ENCODE results near the gene GALNT2. TPM values are rescaled to one million over a fixed set of nuclear protein-coding genes. Genes with fewer than 3 reads are reported as not detected.

Gene GALNT2
- total RNA-seq, 1 experiment from 2014 or later = 62.2 TPM

DNA sequence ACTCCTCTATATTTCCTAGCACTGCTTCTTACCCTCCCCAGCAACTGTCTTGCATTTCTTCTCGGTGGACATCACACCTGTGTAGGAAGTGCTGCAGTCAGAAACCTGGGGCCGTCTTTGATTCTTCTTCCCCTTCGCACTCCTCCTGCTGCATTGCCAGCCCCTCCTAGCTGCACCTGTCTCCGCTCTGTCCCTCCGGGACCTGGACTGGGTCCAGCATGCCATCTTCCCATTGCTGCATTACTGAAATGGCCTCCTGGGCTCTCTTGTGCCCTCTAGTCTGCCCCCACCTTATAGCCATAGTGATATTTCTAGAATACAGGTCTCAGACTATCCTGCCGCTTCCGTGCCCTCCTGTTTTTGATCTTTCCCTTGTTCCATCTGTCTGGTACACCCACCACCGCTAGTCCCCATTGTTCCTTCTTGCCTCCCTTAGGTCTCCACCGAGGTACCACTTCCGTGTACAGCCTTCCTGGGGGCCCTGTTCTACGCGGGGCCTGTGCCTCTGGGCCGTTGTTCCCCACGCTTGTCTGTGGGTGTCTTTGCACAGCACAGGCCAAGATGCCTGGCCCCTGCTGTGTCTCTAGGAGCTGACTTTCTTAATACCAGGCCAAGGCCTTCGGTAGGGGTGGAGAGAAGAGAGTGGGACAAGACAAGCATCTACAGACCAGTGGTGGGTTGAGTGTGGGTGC lies 107.6 kb downstream of the GALNT2 start:
- no peaks in the 10 kb centered on the region for H3K9me3 ChIP-seq
- no peaks in the 10 kb centered on the region for H3K27me3 ChIP-seq (replicated peaks; ENCODE audit: control insufficient read depth, insufficient read depth, low read length)
- peaks cover 7% of the 10 kb centered on the region; the same call in 1 of the 2 replicates for H3K4me1 ChIP-seq
- no peak overlapping the region for H3K27ac Mint-ChIP-seq (ENCODE audit: unreplicated experiment)
- no peaks in the 10 kb centered on the region; the same call in 1 of the 2 replicates for H3K36me3 ChIP-seq (ENCODE audit: control insufficient read depth, insufficient read depth, low read length)
- TF ChIP-seq, protein P1, sequence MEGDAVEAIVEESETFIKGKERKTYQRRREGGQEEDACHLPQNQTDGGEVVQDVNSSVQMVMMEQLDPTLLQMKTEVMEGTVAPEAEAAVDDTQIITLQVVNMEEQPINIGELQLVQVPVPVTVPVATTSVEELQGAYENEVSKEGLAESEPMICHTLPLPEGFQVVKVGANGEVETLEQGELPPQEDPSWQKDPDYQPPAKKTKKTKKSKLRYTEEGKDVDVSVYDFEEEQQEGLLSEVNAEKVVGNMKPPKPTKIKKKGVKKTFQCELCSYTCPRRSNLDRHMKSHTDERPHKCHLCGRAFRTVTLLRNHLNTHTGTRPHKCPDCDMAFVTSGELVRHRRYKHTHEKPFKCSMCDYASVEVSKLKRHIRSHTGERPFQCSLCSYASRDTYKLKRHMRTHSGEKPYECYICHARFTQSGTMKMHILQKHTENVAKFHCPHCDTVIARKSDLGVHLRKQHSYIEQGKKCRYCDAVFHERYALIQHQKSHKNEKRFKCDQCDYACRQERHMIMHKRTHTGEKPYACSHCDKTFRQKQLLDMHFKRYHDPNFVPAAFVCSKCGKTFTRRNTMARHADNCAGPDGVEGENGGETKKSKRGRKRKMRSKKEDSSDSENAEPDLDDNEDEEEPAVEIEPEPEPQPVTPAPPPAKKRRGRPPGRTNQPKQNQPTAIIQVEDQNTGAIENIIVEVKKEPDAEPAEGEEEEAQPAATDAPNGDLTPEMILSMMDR (IDR thresholded peaks at IDR 0.05; ENCODE audit: insufficient read depth in 1 of 2, low read depth in 1 of 2, low read length in 1 of 2, severe bottlenecking in 1 of 2, unreplicated experiment in 1 of 2) = no peak
- no peaks in the 10 kb centered on the region for H3K9me3 Mint-ChIP-seq (ENCODE audit: unreplicated experiment)
- no peak overlapping the region for H3K4me3 Mint-ChIP-seq (ENCODE audit: unreplicated experiment)
- no TSS peak for BruUV-seq (replicated peaks)
- ChIA-PET CTCF (no interaction called here), POLR2A (no interaction called here)
- H3K27me3 Mint-ChIP-seq (ENCODE audit: insufficient read depth, unreplicated experiment) = no peaks in the 10 kb centered on the region
- peaks cover 17% of the 10 kb centered on the region for H3K4me1 Mint-ChIP-seq (ENCODE audit: low read depth, unreplicated experiment)
- no peaks in the 10 kb centered on the region for H3K36me3 Mint-ChIP-seq (ENCODE audit: insufficient read depth, unreplicated experiment)
- intact Hi-C loops (cut with micrococcal nuclease; ENCODE audit: unreplicated experiment) = no loop called here
- DNase-seq = no peak
- no peak overlapping the region for H3K4me3 ChIP-seq (ENCODE audit: low read depth, low read length)

DNA sequence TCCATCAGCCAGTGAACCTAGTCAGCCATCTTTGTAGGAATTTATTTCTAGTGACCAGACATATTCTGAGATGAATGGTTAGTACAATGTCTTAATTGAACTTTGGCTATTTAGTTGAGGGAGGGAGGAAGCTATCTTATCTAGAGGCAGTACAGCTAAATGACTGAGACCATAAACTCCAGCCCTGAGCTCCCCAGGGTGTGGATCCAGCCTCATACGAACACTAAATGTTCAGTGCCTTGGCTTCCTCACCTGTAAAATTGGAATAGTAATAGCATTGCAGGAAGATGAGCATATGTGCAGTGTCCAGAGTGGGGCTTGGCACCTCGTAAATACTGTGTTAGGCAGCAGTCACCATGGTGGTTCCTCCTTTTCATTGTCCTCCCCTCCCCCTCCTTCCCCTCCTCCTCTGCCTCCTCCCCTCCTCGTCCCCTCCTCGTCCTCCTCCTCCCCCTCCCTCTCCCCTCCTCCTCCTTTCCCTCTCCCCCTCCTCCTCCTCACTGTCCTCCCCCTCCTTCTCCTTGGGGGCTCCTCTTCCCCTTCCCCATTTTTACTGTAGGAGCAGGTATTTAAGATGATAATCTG lies 108.2 kb downstream of the GALNT2 start:
- intact Hi-C loops (cut with micrococcal nuclease; ENCODE audit: unreplicated experiment) = no loop called here
- H3K36me3 Mint-ChIP-seq (ENCODE audit: insufficient read depth, unreplicated experiment) = no peaks in the 10 kb centered on the region
- no peaks in the 10 kb centered on the region; the same call in 1 of the 2 replicates for H3K36me3 ChIP-seq (ENCODE audit: control insufficient read depth, insufficient read depth, low read length)
- no peak overlapping the region for H3K27ac Mint-ChIP-seq (ENCODE audit: unreplicated experiment)
- H3K27me3 Mint-ChIP-seq (ENCODE audit: insufficient read depth, unreplicated experiment) = no peaks in the 10 kb centered on the region
- H3K4me1 ChIP-seq = peaks cover 7% of the 10 kb centered on the region; the same call in 1 of the 2 replicates
- TF ChIP-seq, protein P1 (IDR thresholded peaks at IDR 0.05; ENCODE audit: insufficient read depth in 1 of 2, low read depth in 1 of 2, low read length in 1 of 2, severe bottlenecking in 1 of 2, unreplicated experiment in 1 of 2) = no peak
- no peaks in the 10 kb centered on the region for H3K9me3 ChIP-seq
- no peak overlapping the region for H3K4me3 Mint-ChIP-seq (ENCODE audit: unreplicated experiment)
- H3K27me3 ChIP-seq (replicated peaks; ENCODE audit: control insufficient read depth, insufficient read depth, low read length) = no peaks in the 10 kb centered on the region
- H3K4me3 ChIP-seq (ENCODE audit: low read depth, low read length) = no peak overlapping the region
- no peaks in the 10 kb centered on the region for H3K9me3 Mint-ChIP-seq (ENCODE audit: unreplicated experiment)
- CTCF ChIA-PET = no interaction called here
- POLR2A ChIA-PET = no interaction called here
- no peak for DNase-seq
- H3K4me1 Mint-ChIP-seq (ENCODE audit: low read depth, unreplicated experiment) = peaks cover 17% of the 10 kb centered on the region
- BruUV-seq (replicated peaks) = no TSS peak

DNA sequence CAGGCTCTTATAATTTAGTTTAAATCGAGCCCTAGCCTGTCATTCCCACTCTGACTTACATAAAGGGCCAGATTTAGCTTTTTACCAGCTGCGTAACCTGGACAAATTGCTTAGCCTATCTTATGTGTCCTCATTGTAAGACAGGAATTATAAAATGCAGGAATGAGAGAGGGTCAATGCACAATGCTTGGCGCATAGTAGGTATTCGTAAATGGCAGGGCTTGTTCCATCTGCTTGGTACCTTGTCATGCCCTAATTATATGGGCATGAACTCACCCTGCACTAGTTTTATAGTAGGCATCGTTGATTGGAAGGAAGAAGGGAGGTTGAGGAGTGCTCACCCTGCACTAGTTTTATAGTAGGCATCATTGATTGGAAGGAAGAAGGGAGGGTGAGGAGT lies 108.8 kb downstream of the GALNT2 start:
- Histone ChIP-seq H3K9me3 (no peaks in the 10 kb centered on the region), H3K27me3 (replicated peaks; ENCODE audit: control insufficient read depth, insufficient read depth, low read length) (no peaks in the 10 kb centered on the region), H3K36me3 (ENCODE audit: control insufficient read depth, insufficient read depth, low read length) (no peaks in the 10 kb centered on the region; the same call in 1 of the 2 replicates), H3K4me3 (ENCODE audit: low read depth, low read length) (no peak overlapping the region), H3K4me1 (peaks cover 7% of the 10 kb centered on the region; the same call in 1 of the 2 replicates)
- ChIA-PET POLR2A (no interaction called here), CTCF (no interaction called here)
- no TSS peak for BruUV-seq (replicated peaks)
- no peak for DNase-seq
- H3K36me3 Mint-ChIP-seq (ENCODE audit: insufficient read depth, unreplicated experiment) = no peaks in the 10 kb centered on the region
- no peak overlapping the region for H3K27ac Mint-ChIP-seq (ENCODE audit: unreplicated experiment)
- H3K9me3 Mint-ChIP-seq (ENCODE audit: unreplicated experiment) = no peaks in the 10 kb centered on the region
- TF ChIP-seq, protein P1 (IDR thresholded peaks at IDR 0.05; ENCODE audit: insufficient read depth in 1 of 2, low read depth in 1 of 2, low read length in 1 of 2, severe bottlenecking in 1 of 2, unreplicated experiment in 1 of 2) = no peak
- H3K4me3 Mint-ChIP-seq (ENCODE audit: unreplicated experiment) = no peak overlapping the region
- H3K27me3 Mint-ChIP-seq (ENCODE audit: insufficient read depth, unreplicated experiment) = no peaks in the 10 kb centered on the region
- intact Hi-C loops (cut with micrococcal nuclease; ENCODE audit: unreplicated experiment) = no loop called here
- peaks cover 17% of the 10 kb centered on the region for H3K4me1 Mint-ChIP-seq (ENCODE audit: low read depth, unreplicated experiment)
